GM12878 (cell line): ENCODE measurements around the gene ADAMTS18. TPM values are rescaled to one million over a fixed set of nuclear protein-coding genes. Genes with fewer than 3 reads are reported as not detected.

Experiments
- ATAC-seq: fragments of 200-7000 bp; cut with Tn5 transposase; 3 replicates; pipeline ENCODE4 v1.9.1; 2020; ENCODE audit warnings: mild to moderate bottlenecking, moderate library complexity
- BruUV-seq: library from RNA; stranded (reverse); fragments of 400-500 nt; replicated peaks from 2 replicates; lab custom pipeline; 2021; lab: Mats Ljungman, UMichigan
- CTCF ChIA-PET: fragments of 300-600 bp; sonication (Branson Sonifier 250); formaldehyde crosslinking; extraction: SDS; loops from one replicate; lab custom pipeline; 2021; ENCODE audit warnings: inconsistent platforms; lab: Yijun Ruan, JAX
- POLR2A ChIA-PET: fragments of 350-600 bp; formaldehyde crosslinking; extraction: SDS; loops from one replicate; lab custom pipeline; 2021; ENCODE audit warnings: inconsistent platforms; lab: Charles Lee
- RAD21 ChIA-PET: fragments of 300-600 bp; sonication (Branson Sonifier 250); formaldehyde crosslinking; loops from one replicate; lab custom pipeline; 2023; ENCODE audit warnings: antibody characterized with exemption; ENCODE audit not compliant: unreplicated experiment; lab: Charles Lee
- SMC1A ChIA-PET: fragments of 300-600 bp; sonication (Branson Sonifier 250); formaldehyde crosslinking; loops from one replicate; lab custom pipeline; 2023; ENCODE audit not compliant: unreplicated experiment, uncharacterized antibody; lab: Charles Lee
- DNase-seq: peaks from one replicate; pipeline ENCODE4 v3.0.0-alpha.2; 2011; ENCODE audit warnings: low read depth, low spot score
- FAIRE-seq: peaks from 3 replicates; lab custom pipeline; 2011; peaks lifted over from hg19 to GRCh38; lab: Jason Lieb, UNC
- H2AFZ ChIP-seq: 2 replicates; pipeline ENCODE4 v1.6.0; 2011; ENCODE audit warnings: low read depth, low read length, control low read depth; ENCODE audit not compliant: control insufficient read depth
- H3K27ac ChIP-seq: 2 replicates; pipeline ENCODE4 v1.5.1; 2011; ENCODE audit warnings: control low read depth; ENCODE audit not compliant: control insufficient read depth, insufficient read depth
- H3K27me3 ChIP-seq, 2 experiments: replicated peaks in 1 of 2; 2 replicates each; pipeline versions ENCODE4 v1.6.0 to v1.6.1; 2011; ENCODE audit warnings: low read length in 1 of 2; ENCODE audit not compliant: control insufficient read depth in 2 of 2, insufficient read depth in 2 of 2
- H3K36me3 ChIP-seq, 2 experiments: 2 replicates each; pipeline ENCODE4 v1.5.1; 2011; ENCODE audit warnings: low read length in 1 of 2; ENCODE audit not compliant: control insufficient read depth in 2 of 2, insufficient read depth in 2 of 2
- H3K4me1 ChIP-seq: 2 replicates; pipeline ENCODE4 v1.6.1; 2011; ENCODE audit warnings: mild to moderate bottlenecking, low read length, moderate library complexity, mixed read lengths; ENCODE audit not compliant: control insufficient read depth, insufficient read depth
- H3K4me2 ChIP-seq: 2 replicates; pipeline ENCODE4 v1.6.0; 2011; ENCODE audit warnings: control low read depth; ENCODE audit not compliant: control insufficient read depth, insufficient read depth
- H3K4me3 ChIP-seq: fragments of 200-600 bp; sonication (generic); 2 replicates; pipeline ENCODE4 v1.5.1; 2016
- H3K79me2 ChIP-seq: 2 replicates; pipeline ENCODE4 v1.6.0; 2011; ENCODE audit warnings: low read length; ENCODE audit not compliant: control insufficient read depth, insufficient read depth
- H3K9ac ChIP-seq: 2 replicates; pipeline ENCODE4 v1.8.0; 2011; ENCODE audit warnings: low read length, control low read depth, mixed read lengths; ENCODE audit not compliant: control insufficient read depth, insufficient read depth
- H3K9me3 ChIP-seq: replicated peaks from 3 replicates; pipeline ENCODE4 v1.5.1; 2011; ENCODE audit warnings: mild to moderate bottlenecking, low read length; ENCODE audit not compliant: control insufficient read depth, insufficient read depth
- H4K20me1 ChIP-seq: 2 replicates; pipeline ENCODE4 v1.6.0; 2011; ENCODE audit not compliant: control insufficient read depth, insufficient read depth
- BRCA1 ChIP-seq: IDR thresholded peaks from 2 replicates; pipeline ENCODE4 v1.6.1; 2011; ENCODE audit warnings: low read depth, low read length, improper control_type of control experiment
- FOS ChIP-seq: IDR thresholded peaks from 3 replicates; pipeline ENCODE4 v1.6.1; 2011; ENCODE audit warnings: borderline replicate concordance; ENCODE audit not compliant: insufficient read length; ENCODE audit errors: extremely low read depth
- MXI1 ChIP-seq: fragments of 150-350 bp; IDR thresholded peaks from 2 replicates; pipeline ENCODE4 v1.6.1; 2011; ENCODE audit warnings: low read depth, mild to moderate bottlenecking, inconsistent platforms, low read length, improper control_type of control experiment
- NFYB ChIP-seq: IDR thresholded peaks from 2 replicates; pipeline ENCODE4 v1.6.1; 2011; ENCODE audit warnings: low read depth, mild to moderate bottlenecking, low read length, improper control_type of control experiment, moderate library complexity; ENCODE audit not compliant: insufficient read depth
- RBBP5 ChIP-seq: fragments of 200-600 bp; sonication (generic); conservative IDR thresholded peaks from 2 replicates; pipeline ENCODE4 v1.6.1; 2016
- TCF3 ChIP-seq: IDR thresholded peaks from 2 replicates; pipeline ENCODE4 v1.6.1; 2012; ENCODE audit warnings: low read depth, mild to moderate bottlenecking, low read length, borderline replicate concordance; ENCODE audit not compliant: insufficient read depth
- WGBS: methylation state at CpG from one replicate; pipeline ENCODE4 v1.1.6; 2016; ENCODE audit warnings: low lambda C conversion rate; ENCODE audit not compliant: insufficient replicate concordance, insufficient coverage; ENCODE audit errors: missing lambda C conversion rate; 5-methylcytosine and 5-hydroxymethylcytosine counted together
- in situ Hi-C: fragments of 300-500 bp; cut with MboI; formaldehyde crosslinking; loops from 9 replicates; pipeline ENCODE4 v1.14.3; 2018; ENCODE audit warnings: mixed read lengths
- intact Hi-C: fragments of 100-400 bp; cut with micrococcal nuclease; formaldehyde crosslinking; loops from one replicate; pipeline ENCODE4 v1.14.2; 2022; ENCODE audit not compliant: unreplicated experiment
- polyA plus RNA-seq, 11 experiments: library from polyadenylated mRNA; depleted of rRNA in 4 of 11; unstranded in 6 of 11; stranded (reverse) in 5 of 11; fragments of >200 nt; fragmentation: Nextera tagmentation in 4 of 11; fragmentation: Illumina TruSeq in 1 of 11; extraction: Ambion mirVana in 4 of 11; extraction: Trizol in 1 of 11; gene quantifications; 1 replicate in 1 of 11; 2 replicates in 10 of 11; pipeline versions ENCODE4 v1.2.1 to v1.2.3, GENCODE V29; 2011 to 2016; ENCODE audit warnings: inconsistent platforms in 2 of 11, missing spikeins in 2 of 11, low read depth in 1 of 11
- total RNA-seq, 4 experiments: library from RNA; depleted of rRNA in 3 of 4; stranded (reverse); fragments of >200 nt in 3 of 4; fragmentation: Illumina TruSeq in 1 of 4; extraction: Trizol in 1 of 4; gene quantifications; 2 replicates each; pipeline versions ENCODE4 v1.2.1 to v1.2.3, GENCODE V29; 2013 to 2021
- TF ChIP-seq, protein P1 (sequence below): IDR thresholded peaks from 2 replicates; pipeline ENCODE4 v1.6.1; 2012; ENCODE audit warnings: low read depth, low read length, improper control_type of control experiment
- TF ChIP-seq, protein P2 (sequence below): fragments of 450-650 bp; formaldehyde crosslinking; IDR thresholded peaks from 2 replicates; pipeline ENCODE4 v1.5.0; 2022; ENCODE audit warnings: mild to moderate bottlenecking, missing genetic modification characterization
- TF ChIP-seq, protein P3 (sequence below): fragments of 150-350 bp; IDR thresholded peaks from 2 replicates; pipeline ENCODE4 v1.6.1; 2016; ENCODE audit warnings: low read depth, low read length
- TF ChIP-seq, protein P4 (sequence below): IDR thresholded peaks from 2 replicates; pipeline ENCODE4 v1.6.1; 2012; ENCODE audit warnings: improper control_type of control experiment, low read depth, low read length; ENCODE audit not compliant: insufficient replicate concordance

ADAMTS18 gene
- total and polyA plus RNA-seq, 10 of the 15 experiments (the other 5 are each of a cell fraction or from before 2014, with no cell fraction given), result not detected

DNA sequence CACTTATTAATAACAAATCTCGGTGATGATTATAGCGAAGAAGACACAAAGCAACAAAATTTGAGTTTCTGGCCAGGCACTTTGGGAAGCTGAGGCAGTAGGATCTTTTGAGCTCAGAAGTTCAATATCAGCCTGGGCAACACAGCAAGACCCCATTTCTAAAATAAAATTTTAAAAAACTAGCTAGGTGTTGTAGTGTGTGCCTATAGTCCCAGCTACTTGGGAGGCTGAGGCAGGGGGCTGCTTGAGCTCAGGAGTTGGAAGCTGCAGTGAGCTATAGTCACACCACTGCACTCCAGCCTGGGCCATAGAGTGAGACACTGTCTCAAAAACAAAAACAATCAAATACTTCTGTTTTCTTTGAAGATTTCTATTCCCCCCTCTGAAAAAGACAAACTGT, 130.7 kb downstream of the ADAMTS18 start:
- CTCF ChIA-PET, result interaction anchor here (0.7 to 1.2 kb wide), 2 partner anchors 8 to 280 kb away, joined by 3 read pairs; no protein-coding TSS in a partner anchor
- H3K9ac ChIP-seq, result no peak overlapping the region
- 98% methylated on average over 2 of the region's 2 CpGs for WGBS
- no peak for TF ChIP-seq TCF3
- no peak for TF ChIP-seq NFYB
- TF ChIP-seq, protein P1, sequence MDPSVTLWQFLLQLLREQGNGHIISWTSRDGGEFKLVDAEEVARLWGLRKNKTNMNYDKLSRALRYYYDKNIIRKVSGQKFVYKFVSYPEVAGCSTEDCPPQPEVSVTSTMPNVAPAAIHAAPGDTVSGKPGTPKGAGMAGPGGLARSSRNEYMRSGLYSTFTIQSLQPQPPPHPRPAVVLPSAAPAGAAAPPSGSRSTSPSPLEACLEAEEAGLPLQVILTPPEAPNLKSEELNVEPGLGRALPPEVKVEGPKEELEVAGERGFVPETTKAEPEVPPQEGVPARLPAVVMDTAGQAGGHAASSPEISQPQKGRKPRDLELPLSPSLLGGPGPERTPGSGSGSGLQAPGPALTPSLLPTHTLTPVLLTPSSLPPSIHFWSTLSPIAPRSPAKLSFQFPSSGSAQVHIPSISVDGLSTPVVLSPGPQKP, result no peak
- TF ChIP-seq, protein P2, sequence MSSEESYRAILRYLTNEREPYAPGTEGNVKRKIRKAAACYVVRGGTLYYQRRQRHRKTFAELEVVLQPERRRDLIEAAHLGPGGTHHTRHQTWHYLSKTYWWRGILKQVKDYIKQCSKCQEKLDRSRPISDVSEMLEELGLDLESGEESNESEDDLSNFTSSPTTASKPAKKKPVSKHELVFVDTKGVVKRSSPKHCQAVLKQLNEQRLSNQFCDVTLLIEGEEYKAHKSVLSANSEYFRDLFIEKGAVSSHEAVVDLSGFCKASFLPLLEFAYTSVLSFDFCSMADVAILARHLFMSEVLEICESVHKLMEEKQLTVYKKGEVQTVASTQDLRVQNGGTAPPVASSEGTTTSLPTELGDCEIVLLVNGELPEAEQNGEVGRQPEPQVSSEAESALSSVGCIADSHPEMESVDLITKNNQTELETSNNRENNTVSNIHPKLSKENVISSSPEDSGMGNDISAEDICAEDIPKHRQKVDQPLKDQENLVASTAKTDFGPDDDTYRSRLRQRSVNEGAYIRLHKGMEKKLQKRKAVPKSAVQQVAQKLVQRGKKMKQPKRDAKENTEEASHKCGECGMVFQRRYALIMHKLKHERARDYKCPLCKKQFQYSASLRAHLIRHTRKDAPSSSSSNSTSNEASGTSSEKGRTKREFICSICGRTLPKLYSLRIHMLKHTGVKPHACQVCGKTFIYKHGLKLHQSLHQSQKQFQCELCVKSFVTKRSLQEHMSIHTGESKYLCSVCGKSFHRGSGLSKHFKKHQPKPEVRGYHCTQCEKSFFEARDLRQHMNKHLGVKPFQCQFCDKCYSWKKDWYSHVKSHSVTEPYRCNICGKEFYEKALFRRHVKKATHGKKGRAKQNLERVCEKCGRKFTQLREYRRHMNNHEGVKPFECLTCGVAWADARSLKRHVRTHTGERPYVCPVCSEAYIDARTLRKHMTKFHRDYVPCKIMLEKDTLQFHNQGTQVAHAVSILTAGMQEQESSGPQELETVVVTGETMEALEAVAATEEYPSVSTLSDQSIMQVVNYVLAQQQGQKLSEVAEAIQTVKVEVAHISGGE (CRISPR knock-in tag), result no peak
- TF ChIP-seq RBBP5, result no peak
- TF ChIP-seq, protein P3, sequence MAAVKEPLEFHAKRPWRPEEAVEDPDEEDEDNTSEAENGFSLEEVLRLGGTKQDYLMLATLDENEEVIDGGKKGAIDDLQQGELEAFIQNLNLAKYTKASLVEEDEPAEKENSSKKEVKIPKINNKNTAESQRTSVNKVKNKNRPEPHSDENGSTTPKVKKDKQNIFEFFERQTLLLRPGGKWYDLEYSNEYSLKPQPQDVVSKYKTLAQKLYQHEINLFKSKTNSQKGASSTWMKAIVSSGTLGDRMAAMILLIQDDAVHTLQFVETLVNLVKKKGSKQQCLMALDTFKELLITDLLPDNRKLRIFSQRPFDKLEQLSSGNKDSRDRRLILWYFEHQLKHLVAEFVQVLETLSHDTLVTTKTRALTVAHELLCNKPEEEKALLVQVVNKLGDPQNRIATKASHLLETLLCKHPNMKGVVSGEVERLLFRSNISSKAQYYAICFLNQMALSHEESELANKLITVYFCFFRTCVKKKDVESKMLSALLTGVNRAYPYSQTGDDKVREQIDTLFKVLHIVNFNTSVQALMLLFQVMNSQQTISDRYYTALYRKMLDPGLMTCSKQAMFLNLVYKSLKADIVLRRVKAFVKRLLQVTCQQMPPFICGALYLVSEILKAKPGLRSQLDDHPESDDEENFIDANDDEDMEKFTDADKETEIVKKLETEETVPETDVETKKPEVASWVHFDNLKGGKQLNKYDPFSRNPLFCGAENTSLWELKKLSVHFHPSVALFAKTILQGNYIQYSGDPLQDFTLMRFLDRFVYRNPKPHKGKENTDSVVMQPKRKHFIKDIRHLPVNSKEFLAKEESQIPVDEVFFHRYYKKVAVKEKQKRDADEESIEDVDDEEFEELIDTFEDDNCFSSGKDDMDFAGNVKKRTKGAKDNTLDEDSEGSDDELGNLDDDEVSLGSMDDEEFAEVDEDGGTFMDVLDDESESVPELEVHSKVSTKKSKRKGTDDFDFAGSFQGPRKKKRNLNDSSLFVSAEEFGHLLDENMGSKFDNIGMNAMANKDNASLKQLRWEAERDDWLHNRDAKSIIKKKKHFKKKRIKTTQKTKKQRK, result no peak
- TF ChIP-seq, protein P4, sequence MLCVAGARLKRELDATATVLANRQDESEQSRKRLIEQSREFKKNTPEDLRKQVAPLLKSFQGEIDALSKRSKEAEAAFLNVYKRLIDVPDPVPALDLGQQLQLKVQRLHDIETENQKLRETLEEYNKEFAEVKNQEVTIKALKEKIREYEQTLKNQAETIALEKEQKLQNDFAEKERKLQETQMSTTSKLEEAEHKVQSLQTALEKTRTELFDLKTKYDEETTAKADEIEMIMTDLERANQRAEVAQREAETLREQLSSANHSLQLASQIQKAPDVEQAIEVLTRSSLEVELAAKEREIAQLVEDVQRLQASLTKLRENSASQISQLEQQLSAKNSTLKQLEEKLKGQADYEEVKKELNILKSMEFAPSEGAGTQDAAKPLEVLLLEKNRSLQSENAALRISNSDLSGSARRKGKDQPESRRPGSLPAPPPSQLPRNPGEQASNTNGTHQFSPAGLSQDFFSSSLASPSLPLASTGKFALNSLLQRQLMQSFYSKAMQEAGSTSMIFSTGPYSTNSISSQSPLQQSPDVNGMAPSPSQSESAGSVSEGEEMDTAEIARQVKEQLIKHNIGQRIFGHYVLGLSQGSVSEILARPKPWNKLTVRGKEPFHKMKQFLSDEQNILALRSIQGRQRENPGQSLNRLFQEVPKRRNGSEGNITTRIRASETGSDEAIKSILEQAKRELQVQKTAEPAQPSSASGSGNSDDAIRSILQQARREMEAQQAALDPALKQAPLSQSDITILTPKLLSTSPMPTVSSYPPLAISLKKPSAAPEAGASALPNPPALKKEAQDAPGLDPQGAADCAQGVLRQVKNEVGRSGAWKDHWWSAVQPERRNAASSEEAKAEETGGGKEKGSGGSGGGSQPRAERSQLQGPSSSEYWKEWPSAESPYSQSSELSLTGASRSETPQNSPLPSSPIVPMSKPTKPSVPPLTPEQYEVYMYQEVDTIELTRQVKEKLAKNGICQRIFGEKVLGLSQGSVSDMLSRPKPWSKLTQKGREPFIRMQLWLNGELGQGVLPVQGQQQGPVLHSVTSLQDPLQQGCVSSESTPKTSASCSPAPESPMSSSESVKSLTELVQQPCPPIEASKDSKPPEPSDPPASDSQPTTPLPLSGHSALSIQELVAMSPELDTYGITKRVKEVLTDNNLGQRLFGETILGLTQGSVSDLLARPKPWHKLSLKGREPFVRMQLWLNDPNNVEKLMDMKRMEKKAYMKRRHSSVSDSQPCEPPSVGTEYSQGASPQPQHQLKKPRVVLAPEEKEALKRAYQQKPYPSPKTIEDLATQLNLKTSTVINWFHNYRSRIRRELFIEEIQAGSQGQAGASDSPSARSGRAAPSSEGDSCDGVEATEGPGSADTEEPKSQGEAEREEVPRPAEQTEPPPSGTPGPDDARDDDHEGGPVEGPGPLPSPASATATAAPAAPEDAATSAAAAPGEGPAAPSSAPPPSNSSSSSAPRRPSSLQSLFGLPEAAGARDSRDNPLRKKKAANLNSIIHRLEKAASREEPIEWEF, result no peak
- no peak for TF ChIP-seq FOS
- TF ChIP-seq MXI1, result no peak
- no peak for TF ChIP-seq BRCA1

More for the DNA sequence above, 130.7 kb downstream of the ADAMTS18 start:
- ChIA-PET SMC1A (interaction anchor here (1.3 kb wide), 1 partner anchor 11 kb away, joined by 3 read pairs; no protein-coding TSS in a partner anchor), POLR2A (no interaction called here), RAD21 (no interaction called here)
- no peaks in the 10 kb centered on the region; the same call in 1 of the 2 replicates for H3K4me1 ChIP-seq
- no peaks in the 10 kb centered on the region for H3K36me3 ChIP-seq
- no peak for ATAC-seq
- no peak overlapping the region for H3K27ac ChIP-seq
- H3K4me2 ChIP-seq, result no peak overlapping the region
- peaks cover 0 to 2% of the 10 kb centered on the region in 2 experiments; a peak in 1 of 4 replicates for H3K27me3 ChIP-seq
- in situ Hi-C loops (no loop called here), intact Hi-C loops (no loop called here)
- BruUV-seq, result no TSS peak
- no peaks in the 10 kb centered on the region for H4K20me1 ChIP-seq
- no peak overlapping the region for H3K4me3 ChIP-seq
- H3K9me3 ChIP-seq, result no peaks in the 10 kb centered on the region
- no peak for FAIRE-seq
- H2AFZ ChIP-seq, result no peak overlapping the region
- no peaks in the 10 kb centered on the region for H3K79me2 ChIP-seq
- DNase-seq, result no peak
